A673 (cell line): ENCODE measurements around the gene PIK3R1. TPM values are rescaled to one million over a fixed set of nuclear protein-coding genes. Genes with fewer than 3 reads are reported as not detected.

Experiments
- BruUV-seq: library from RNA; stranded (reverse); fragments of 400-500 nt; replicated peaks from 2 replicates; lab custom pipeline; 2021; lab: Mats Ljungman, UMichigan
- CTCF ChIA-PET: fragments of 300-600 bp; sonication (Branson Sonifier 250); formaldehyde crosslinking; loops from one replicate; lab custom pipeline; 2022; ENCODE audit warnings: antibody characterized with exemption; lab: Charles Lee
- POLR2A ChIA-PET: fragments of 300-600 bp; sonication (Branson Sonifier 250); formaldehyde crosslinking; loops from one replicate; lab custom pipeline; 2022; ENCODE audit warnings: antibody characterized with exemption; ENCODE audit not compliant: low non-redundant PET; lab: Charles Lee
- DNase-seq: peaks from one replicate; pipeline ENCODE4 v3.0.0-alpha.2; 2015; ENCODE audit warnings: low spot score
- H3K27ac ChIP-seq: fragments of 200-600 bp; sonication (generic); 2 replicates; pipeline ENCODE4 v1.5.1; 2016; ENCODE audit warnings: mixed run types, low read depth, mild to moderate bottlenecking, mixed read lengths, antibody characterized with exemption, low read length; ENCODE audit not compliant: poor library complexity, severe bottlenecking
- H3K27me3 ChIP-seq: fragments of 200-600 bp; sonication (generic); replicated peaks from 2 replicates; pipeline ENCODE4 v1.6.1; 2017; ENCODE audit warnings: mixed run types, low read depth, mild to moderate bottlenecking, mixed read lengths, antibody characterized with exemption, low read length; ENCODE audit not compliant: insufficient read depth, poor library complexity
- H3K36me3 ChIP-seq: fragments of 200-600 bp; sonication (generic); 2 replicates; pipeline ENCODE4 v1.6.1; 2016; ENCODE audit warnings: mixed run types, mild to moderate bottlenecking, mixed read lengths, antibody characterized with exemption, low read length; ENCODE audit not compliant: insufficient read depth, poor library complexity, severe bottlenecking
- H3K4me1 ChIP-seq: fragments of 200-600 bp; sonication (generic); 2 replicates; pipeline ENCODE4 v1.6.1; 2017; ENCODE audit warnings: mixed run types, mild to moderate bottlenecking, mixed read lengths, antibody characterized with exemption, low read length; ENCODE audit not compliant: insufficient read depth, poor library complexity, severe bottlenecking
- H3K4me3 ChIP-seq: fragments of 200-600 bp; sonication (generic); 2 replicates; pipeline ENCODE4 v1.5.1; 2016; ENCODE audit warnings: low read depth, mixed run types, mild to moderate bottlenecking, mixed read lengths, low read length; ENCODE audit not compliant: poor library complexity, severe bottlenecking
- H3K9me3 ChIP-seq: fragments of 200-600 bp; sonication (generic); 2 replicates; pipeline ENCODE4 v1.6.1; 2016; ENCODE audit warnings: mixed run types, low read depth, mild to moderate bottlenecking, mixed read lengths, antibody characterized with exemption, low read length; ENCODE audit not compliant: poor library complexity, severe bottlenecking
- CTCF ChIP-seq: fragments of 300-800, 200-600 bp; sonication (generic); conservative IDR thresholded peaks from 2 replicates; pipeline ENCODE4 v1.5.1; 2017; ENCODE audit warnings: low read depth, mild to moderate bottlenecking, antibody characterized with exemption, low read length, moderate library complexity, mixed read lengths
- EZH2 ChIP-seq: fragments of 200-600 bp; sonication (generic); IDR thresholded peaks from 2 replicates; pipeline ENCODE4 v1.6.1; 2017; ENCODE audit warnings: borderline replicate concordance, low read depth, mild to moderate bottlenecking, mixed read lengths, antibody characterized with exemption, low read length; ENCODE audit not compliant: poor library complexity, severe bottlenecking
- intact Hi-C: fragments of 100-400 bp; cut with micrococcal nuclease; formaldehyde crosslinking; loops from one replicate; pipeline ENCODE4 v1.10.0; 2022; ENCODE audit not compliant: unreplicated experiment
- total RNA-seq: library from RNA; stranded (reverse); gene quantifications from 2 replicates; pipeline ENCODE4 v1.2.3, GENCODE V29; 2021

The PIK3R1 gene
- total RNA-seq, 1 experiment from 2014 or later = 57.9 TPM

- Histone ChIP-seq H3K4me1 (peaks cover 11% of the 10 kb centered on the region), H3K27ac (no peak overlapping the region), H3K27me3 (no peaks in the 10 kb centered on the region), H3K36me3 (no peaks in the 10 kb centered on the region), H3K4me3 (no peak overlapping the region), H3K9me3 (no peaks in the 10 kb centered on the region)
- CTCF ChIA-PET = no interaction called here
- intact Hi-C loops = no loop called here
- peak; percentile 41 for DNase-seq
- TF ChIP-seq CTCF = no peak
- no peak for TF ChIP-seq EZH2
- POLR2A ChIA-PET = no interaction called here
- no TSS peak for BruUV-seq
Observed at GRCh38 chr5:68344447-68345111, 129.0 kb downstream of the PIK3R1 start.

GRCh38 chr5:68345171-68345570 is 129.6 kb downstream of the PIK3R1 start:
- no peak overlapping the region for H3K27ac ChIP-seq
- no peak overlapping the region for H3K4me3 ChIP-seq
- no TSS peak for BruUV-seq
- no peak for DNase-seq
- ChIA-PET POLR2A (no interaction called here), CTCF (no interaction called here)
- H3K4me1 ChIP-seq = peaks cover 11% of the 10 kb centered on the region
- TF ChIP-seq CTCF (no peak), EZH2 (no peak)
- intact Hi-C loops = no loop called here
- H3K9me3 ChIP-seq = no peaks in the 10 kb centered on the region
- no peaks in the 10 kb centered on the region for H3K27me3 ChIP-seq
- no peaks in the 10 kb centered on the region for H3K36me3 ChIP-seq

- Histone ChIP-seq H3K4me1 (peaks cover 11% of the 10 kb centered on the region), H3K9me3 (no peaks in the 10 kb centered on the region), H3K27ac (no peak overlapping the region), H3K36me3 (no peaks in the 10 kb centered on the region), H3K4me3 (no peak overlapping the region), H3K27me3 (no peaks in the 10 kb centered on the region)
- TF ChIP-seq CTCF (no peak), EZH2 (no peak)
- CTCF ChIA-PET = no interaction called here
- POLR2A ChIA-PET = no interaction called here
- BruUV-seq = no TSS peak
- intact Hi-C loops = no loop called here
- DNase-seq = no peak
Observed at GRCh38 chr5:68345582-68345981, 130.0 kb downstream of the PIK3R1 start.
